ENCODE measurements around the gene FRMD7.

- TF ChIP-seq POLR2A (IDR thresholded peaks at IDR 0.05) (no peak), CTCF (IDR thresholded peaks at IDR 0.05 in 4 of 5, conservative IDR thresholded peaks at IDR 0.05 in 1 of 5) (no peak)
These were observed 82.9 kb downstream of the FRMD7 start for GRCh38 chrX:132044953-132045352.
